ENCODE data around the gene LCN1. TPM values are rescaled to one million over a fixed set of nuclear protein-coding genes. Genes with fewer than 3 reads are reported as not detected.

LCN1 gene
- polyA plus RNA-seq, 1 donor (not counting 4 experiments of a cell fraction or from before 2014, with no cell fraction given), result not detected

- Histone ChIP-seq H3K4me1 (ENCODE audit: control insufficient read depth, extremely low read depth, insufficient read depth, low read length) (peaks cover 7% of the 10 kb centered on the region), H3K9me3 (ENCODE audit: control insufficient read depth, low read depth, low read length) (no peaks in the 10 kb centered on the region), H3K36me3 (ENCODE audit: control insufficient read depth in 2 of 2, extremely low read depth in 1 of 2, insufficient read depth in 2 of 2, low read length in 2 of 2) (peaks cover 5 to 12% of the 10 kb centered on the region in 2 experiments), H3K4me3 (ENCODE audit: control insufficient read depth in 2 of 3, extremely low read depth in 1 of 3, insufficient read depth in 2 of 3, low read depth in 1 of 3, low read length in 3 of 3) (no peak overlapping the region), H3K79me2 (ENCODE audit: control insufficient read depth, insufficient read depth, low read length) (peaks cover 4% of the 10 kb centered on the region), H2AFZ (ENCODE audit: control insufficient read depth, low read length) (no peak overlapping the region), H3K9me1 (ENCODE audit: control insufficient read depth, extremely low read depth, insufficient read depth, low read length) (no peaks in the 10 kb centered on the region), H4K20me1 (ENCODE audit: control insufficient read depth, extremely low read depth, insufficient read depth, low read length) (no peaks in the 10 kb centered on the region), H3K4me2 (ENCODE audit: control insufficient read depth, extremely low read depth, insufficient read depth, low read depth, low read length) (no peak overlapping the region), H3K27me3 (ENCODE audit: control insufficient read depth, extremely low read depth, insufficient read depth, low read length) (no peaks in the 10 kb centered on the region), H3K27ac (ENCODE audit: control insufficient read depth, insufficient read depth, low read length) (no peak overlapping the region), H3K9ac (ENCODE audit: control insufficient read depth, extremely low read depth, insufficient read depth, low read length) (no peak overlapping the region)
- no peak for TF ChIP-seq CTCF (optimal IDR thresholded peaks at IDR 0.05 in 1 of 3, IDR thresholded peaks at IDR 0.05 in 1 of 3, conservative IDR thresholded peaks at IDR 0.05 in 1 of 3; ENCODE audit: extremely low read depth in 1 of 3, insufficient read depth in 2 of 3, low read length in 3 of 3)
- TF ChIP-seq EZH2 (IDR thresholded peaks at IDR 0.05; ENCODE audit: low read length), result no peak
- FAIRE-seq, result no peak
- dilution Hi-C loops (cut with MboI; ENCODE audit: extremely low pct_ligation_motif_present, low sequenced_read_pairs), result no loop called here
- DNase-seq (ENCODE audit: low read depth, low spot score), result no peak
Measured at GRCh38 chr9:135485385-135485784, 35.9 kb upstream of the LCN1 start.

- no peaks in the 10 kb centered on the region for H3K9me1 ChIP-seq (ENCODE audit: control insufficient read depth, extremely low read depth, insufficient read depth, low read length)
- DNase-seq (ENCODE audit: low read depth, low spot score) (no peak), FAIRE-seq (no peak)
- peaks cover 2% of the 10 kb centered on the region for H3K79me2 ChIP-seq (ENCODE audit: control insufficient read depth, insufficient read depth, low read length)
- no peak for TF ChIP-seq EZH2 (IDR thresholded peaks at IDR 0.05; ENCODE audit: low read length)
- no peak for TF ChIP-seq CTCF (optimal IDR thresholded peaks at IDR 0.05 in 1 of 3, IDR thresholded peaks at IDR 0.05 in 1 of 3, conservative IDR thresholded peaks at IDR 0.05 in 1 of 3; ENCODE audit: extremely low read depth in 1 of 3, insufficient read depth in 2 of 3, low read length in 3 of 3)
- no peak overlapping the region for H3K27ac ChIP-seq (ENCODE audit: control insufficient read depth, insufficient read depth, low read length)
- H3K36me3 ChIP-seq (ENCODE audit: control insufficient read depth in 2 of 2, extremely low read depth in 1 of 2, insufficient read depth in 2 of 2, low read length in 2 of 2), result peaks cover 5 to 12% of the 10 kb centered on the region in 2 experiments
- H3K4me2 ChIP-seq (ENCODE audit: control insufficient read depth, extremely low read depth, insufficient read depth, low read depth, low read length), result no peak overlapping the region
- H3K27me3 ChIP-seq (ENCODE audit: control insufficient read depth, extremely low read depth, insufficient read depth, low read length), result no peaks in the 10 kb centered on the region
- dilution Hi-C loops (cut with MboI; ENCODE audit: extremely low pct_ligation_motif_present, low sequenced_read_pairs), result no loop called here
- no peaks in the 10 kb centered on the region for H3K9me3 ChIP-seq (ENCODE audit: control insufficient read depth, low read depth, low read length)
- peaks cover 4% of the 10 kb centered on the region for H3K4me1 ChIP-seq (ENCODE audit: control insufficient read depth, extremely low read depth, insufficient read depth, low read length)
- H2AFZ ChIP-seq (ENCODE audit: control insufficient read depth, low read length), result no peak overlapping the region
- no peaks in the 10 kb centered on the region for H4K20me1 ChIP-seq (ENCODE audit: control insufficient read depth, extremely low read depth, insufficient read depth, low read length)
- no peak overlapping the region for H3K4me3 ChIP-seq (ENCODE audit: control insufficient read depth in 2 of 3, extremely low read depth in 1 of 3, insufficient read depth in 2 of 3, low read depth in 1 of 3, low read length in 3 of 3)
- H3K9ac ChIP-seq (ENCODE audit: control insufficient read depth, extremely low read depth, insufficient read depth, low read length), result no peak overlapping the region
Measured at GRCh38 chr9:135485832-135486231, 35.4 kb upstream of the LCN1 start.
